NCI-H1092 (cell line): Measurements from ENCODE around the gene OBP2A.

Source experiments
- DNase-seq: peaks from one replicate; lab custom pipeline; 2025; lab: John Stamatoyannopoulos, UW

OBP2A gene

DNA sequence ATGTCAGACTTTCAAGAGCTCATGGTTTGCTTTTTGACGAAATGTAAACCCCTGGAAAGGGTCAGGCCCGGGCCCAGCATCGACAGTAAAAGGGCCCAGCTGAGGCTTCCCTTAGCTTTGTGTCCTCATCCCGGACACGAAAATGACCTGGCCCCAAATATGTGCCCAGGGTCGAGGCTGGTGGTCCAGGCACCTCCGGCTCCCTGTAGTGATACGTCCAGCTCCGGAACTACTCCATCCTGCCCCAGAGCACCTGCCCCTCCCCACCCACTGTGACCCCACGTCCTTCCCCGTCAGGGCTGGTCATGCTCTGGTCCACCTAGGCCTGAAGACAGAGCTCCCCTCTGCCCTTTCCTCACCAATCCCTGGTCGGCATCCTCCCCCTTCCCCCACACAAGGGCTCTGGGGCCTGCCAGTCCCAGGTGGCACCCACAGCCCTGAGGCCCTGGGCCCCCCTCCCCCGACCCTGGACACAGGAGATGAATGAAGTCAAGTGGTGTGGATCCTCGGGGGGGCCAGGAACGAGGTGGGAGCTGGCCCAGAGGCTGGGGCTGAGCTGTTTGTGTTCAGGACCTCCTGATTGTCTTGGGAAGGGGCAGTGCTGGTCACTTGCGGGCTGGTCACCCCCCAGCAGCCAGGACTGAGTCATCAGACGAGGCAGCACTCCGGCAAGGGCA lies 6.2 kb downstream of the OBP2A start:
- no peak for DNase-seq

DNA sequence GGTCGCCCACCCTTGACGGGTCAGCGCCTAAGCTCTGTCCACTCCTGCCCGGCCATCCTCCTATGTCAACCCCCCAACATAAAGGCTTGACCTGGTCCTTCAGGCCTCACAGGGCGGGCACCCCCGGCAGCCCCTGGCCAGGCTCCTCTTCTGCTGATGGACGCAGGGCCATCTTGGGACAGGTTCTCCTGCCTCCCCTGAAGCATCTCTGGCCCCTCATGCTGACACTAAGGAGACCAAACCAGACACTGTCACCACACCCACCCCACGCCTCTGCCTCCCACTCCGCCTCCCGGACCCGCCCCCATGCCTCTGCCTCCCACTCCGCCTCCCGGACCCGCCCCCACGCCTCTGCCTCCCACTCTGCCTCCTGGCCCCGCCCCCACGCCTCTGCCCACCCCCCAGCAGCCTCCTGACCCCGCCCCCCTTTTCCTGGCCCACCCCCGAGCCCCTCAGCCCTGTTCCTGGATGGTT lies 6.8 kb downstream of the OBP2A start:
- no peak for DNase-seq

DNA sequence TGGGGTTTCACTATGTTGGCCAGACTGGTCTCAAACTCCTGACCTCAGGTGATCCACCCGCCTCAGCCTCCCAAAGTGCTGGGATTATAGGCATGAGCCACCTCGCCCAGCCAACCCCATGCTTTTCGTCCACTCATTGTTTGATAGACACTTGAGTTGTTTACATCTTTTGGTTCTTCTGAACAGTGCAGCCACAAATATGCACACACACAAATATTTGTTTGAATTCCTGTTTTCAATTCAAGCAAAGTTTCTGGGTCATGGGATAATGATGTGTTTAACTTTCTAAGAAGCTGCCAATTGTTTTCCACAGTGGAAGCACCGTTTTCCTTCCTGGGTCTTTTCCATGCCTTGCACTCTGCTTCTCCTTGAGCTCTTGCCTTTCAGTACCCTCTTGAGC lies 8.8 kb downstream of the OBP2A start:
- no peak for DNase-seq

DNA sequence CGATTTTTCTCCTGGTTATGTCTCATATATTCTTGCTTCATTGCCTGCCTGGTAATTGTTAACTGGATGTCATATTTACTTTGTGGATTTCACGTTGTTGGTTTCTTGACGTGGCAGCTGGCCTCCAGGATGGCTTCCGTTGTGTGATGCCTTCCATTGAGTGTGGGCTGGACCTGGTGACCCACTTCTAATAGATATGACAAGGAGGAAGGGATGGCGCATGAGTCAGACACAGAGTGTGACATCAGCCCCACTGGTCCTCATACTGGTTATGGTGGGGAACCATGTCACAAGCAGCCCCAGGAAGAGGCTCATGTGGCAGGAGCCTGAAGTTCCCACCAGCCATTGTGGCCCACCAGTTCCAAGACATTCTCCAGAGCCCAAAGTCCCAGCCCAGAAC lies 9.3 kb downstream of the OBP2A start:
- DNase-seq = no peak

DNA sequence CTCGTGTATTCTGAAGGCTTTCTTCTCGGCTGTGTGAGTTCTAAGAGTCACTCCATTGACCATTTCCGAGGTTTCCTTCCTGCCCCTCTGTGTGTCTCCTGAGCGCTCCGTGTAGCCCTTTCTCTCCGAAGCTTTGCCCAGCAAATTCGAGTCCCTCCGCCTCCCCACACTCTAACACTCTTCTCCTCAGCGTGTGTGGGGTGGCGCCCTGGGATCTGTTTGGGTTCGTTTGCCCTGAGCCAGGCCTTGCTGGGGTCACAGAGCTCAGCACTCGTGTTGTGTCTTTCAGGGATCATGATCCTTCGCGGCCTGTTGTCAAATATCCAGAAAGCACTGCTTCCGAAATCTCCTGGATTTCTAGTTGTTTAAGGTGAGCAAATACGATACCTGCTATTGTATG lies 10.0 kb downstream of the OBP2A start:
- DNase-seq = no peak

DNA sequence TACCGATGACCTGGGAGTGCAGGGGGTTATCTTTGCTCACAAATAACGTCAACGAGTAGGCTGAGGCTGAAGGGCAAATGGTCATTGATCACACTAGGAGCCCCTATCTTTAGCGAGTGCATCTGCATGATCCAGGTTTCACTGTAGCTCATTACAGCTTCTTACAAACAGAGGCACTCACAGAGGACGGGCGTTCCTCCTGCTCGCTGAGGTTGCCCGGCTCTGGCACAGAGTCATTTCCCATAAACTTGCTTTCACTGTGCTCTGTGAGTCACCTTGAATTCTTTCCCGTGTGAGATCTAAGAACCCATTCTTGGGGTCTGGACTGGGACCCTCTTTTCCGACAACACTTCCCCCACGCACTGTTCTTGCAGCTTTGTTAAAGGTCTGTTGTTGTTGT lies 13.7 kb downstream of the OBP2A start:
- DNase-seq = no peak

DNA sequence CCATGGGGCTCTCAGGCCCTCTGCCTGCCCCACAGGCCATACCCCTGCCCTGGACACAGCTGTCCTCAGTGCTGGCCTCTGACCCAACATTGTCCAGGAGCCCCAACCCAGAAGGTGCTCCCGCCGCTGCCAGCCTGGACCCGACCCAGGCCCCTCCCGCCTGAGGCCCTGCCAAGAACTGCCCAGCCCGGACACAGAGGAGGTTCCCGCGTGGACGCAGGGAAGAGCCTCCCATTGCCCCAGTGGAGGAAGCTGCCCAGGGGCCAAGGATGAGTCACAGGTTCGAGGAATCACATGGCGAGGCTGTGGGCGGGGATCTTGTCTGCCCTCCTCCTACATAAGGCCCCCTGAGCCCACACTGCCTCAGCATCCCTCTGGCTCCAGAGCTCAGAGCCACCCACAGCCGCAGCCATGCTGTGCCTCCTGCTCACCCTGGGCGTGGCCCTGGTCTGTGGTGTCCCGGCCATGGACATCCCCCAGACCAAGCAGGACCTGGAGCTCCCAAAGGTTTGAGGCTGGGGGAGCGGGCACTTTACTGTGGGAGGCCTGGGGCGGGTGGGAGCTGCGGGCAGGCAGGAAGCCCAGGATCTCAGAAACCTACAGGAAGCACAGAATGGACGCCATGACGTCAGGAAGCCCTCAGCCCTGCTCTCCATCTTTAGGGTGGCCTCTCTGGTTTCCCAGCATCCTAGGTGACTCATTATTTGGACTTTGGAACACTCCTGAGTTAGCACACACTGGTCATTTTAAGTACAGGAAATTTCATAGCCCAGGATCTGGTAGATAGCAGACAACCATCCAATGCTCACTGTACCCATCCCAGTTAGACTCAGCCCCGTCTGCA lies 15.7 kb downstream of the OBP2A start, which contains the start of gene PAEP:
PAEP (plus strand) TSS at position 366 of the 844 bp plus-strand sequence.
- no peak for DNase-seq

DNA sequence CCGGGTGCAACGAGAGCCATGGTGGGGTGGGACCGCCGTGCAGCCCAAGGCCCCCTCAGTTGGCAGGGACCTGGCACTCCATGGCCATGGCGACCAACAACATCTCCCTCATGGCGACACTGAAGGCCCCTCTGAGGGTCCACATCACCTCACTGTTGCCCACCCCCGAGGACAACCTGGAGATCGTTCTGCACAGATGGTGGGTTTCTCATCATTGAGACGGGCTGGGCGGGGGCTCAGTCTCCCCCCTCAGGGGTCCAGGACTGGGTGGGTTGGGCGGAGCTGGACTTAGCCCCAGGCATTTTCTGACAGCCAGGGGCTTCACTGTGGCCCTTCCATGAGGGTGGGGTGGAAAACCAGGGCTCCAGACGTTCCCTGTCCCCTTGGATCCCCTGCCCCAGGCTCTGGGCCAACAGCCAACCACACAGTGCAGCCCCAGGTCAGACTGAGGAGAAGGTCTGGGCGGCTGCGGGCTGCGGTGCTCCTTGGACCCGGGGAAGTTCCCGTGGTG lies 16.4 kb downstream of the OBP2A start:
- DNase-seq = no peak

DNA sequence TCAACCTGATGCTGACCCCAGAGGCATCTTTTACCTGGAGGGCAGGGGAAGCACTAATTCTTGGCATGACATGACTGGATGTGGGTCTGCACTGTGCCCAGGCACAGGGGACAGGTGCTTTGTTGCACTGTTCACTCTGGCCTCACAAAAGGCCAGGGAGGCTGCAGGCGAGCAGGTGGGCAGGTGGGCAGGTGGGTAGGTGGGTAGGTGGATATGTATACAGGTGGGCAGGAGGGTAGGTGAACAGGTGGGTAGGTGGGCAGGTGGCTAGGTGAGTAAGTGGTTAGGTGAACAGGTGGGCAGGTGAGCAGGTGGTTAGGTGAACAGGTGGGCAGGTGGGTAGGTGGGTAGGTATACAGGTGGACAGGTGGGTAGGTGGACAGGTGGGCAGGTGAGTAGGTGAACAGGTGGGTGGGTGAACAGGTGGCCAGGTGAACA lies 17.1 kb downstream of the OBP2A start:
- no peak for DNase-seq

DNA sequence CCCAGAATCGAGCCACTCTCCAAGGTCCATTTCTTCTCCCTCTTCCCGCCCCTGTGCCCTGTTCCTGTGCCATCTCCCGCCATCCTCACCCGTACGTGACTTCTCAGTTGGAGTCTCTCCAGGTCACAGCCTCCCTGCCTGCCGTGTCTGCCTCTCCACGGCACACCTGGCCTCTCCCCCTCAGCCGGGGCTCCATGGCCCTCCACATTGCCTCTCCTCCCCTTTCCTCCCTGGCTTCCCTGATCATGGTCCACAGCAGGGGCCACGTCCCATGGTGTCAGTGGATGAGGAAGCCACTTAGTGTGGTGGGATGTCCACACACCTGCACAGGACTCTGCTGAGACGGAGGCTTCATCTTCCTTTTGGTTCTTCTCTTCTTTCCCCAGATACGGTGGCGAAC lies 17.9 kb downstream of the OBP2A start:
- no peak for DNase-seq

DNA sequence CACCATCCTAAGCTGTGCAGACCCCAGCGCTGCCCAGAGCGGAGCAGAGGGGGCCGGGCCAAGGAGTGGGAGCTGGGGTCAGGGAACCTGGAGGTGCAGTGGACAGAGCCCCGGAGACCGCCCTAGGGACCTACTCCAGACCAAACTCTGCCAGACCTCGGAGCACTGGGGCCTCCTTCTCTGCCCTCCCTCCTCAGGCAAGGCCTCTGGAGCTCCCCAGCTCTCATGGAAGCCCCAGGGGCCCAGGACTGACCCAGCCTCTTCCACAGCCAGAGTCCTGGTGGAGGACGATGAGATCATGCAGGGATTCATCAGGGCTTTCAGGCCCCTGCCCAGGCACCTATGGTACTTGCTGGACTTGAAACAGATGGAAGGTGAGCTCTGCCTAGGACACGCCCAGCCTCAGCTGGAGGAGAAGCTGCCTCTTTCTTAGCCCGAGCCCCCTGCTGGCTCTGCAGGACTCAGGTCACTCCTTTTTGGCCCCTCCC lies 19.3 kb downstream of the OBP2A start:
- DNase-seq = no peak

DNA sequence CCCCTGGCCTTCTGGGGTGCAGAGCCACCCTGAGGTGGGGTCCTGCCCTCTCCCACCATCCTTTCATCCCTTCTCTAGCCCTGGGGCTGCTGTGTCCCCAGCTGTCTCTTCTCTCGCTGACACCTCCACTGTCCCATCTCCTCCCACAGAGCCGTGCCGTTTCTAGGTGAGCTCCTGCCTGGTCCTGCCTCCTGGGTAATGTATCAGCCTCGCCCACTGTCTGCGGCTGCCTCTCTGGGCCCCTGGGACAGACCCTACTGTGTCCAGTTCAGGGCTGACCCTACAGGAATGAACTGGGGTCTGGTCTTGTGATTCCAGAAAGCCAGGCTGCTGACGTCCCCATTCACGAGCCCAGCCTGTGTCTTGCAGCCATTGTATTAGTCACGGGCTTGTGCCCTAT lies 19.7 kb downstream of the OBP2A start:
- DNase-seq = no peak

DNA sequence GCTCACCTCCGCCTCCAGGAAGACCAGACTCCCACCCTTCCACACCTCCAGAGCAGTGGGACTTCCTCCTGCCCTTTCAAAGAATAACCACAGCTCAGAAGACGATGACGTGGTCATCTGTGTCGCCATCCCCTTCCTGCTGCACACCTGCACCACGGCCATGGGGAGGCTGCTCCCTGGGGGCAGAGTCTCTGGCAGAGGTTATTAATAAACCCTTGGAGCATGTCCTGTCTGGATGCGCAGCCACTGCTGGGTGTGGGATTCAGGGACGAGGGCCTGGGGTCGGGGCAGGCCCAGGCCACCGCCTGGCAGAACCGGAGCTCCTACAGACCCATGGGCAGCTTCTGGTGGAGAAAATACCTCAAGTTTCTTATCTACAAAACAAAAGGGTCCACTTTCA lies 20.6 kb downstream of the OBP2A start:
- DNase-seq = no peak

DNA sequence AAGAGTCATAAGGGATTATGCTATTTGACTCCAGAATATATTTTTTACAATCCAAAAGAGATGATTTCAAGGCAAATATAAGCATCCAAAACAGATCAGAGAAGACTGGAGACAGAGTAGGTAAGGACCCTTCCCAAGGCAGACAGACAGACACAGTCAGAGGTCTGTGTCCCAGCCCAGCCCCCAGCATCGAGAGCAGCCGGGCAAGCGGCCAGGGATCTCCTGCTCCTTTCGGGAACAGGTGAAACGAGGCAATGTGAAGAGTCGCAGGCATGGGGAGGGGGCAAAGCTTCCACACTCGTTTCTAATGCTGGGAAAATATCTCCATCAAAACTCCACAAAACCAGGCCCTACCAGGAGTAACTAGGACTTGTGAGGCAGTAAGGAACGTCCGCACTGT lies 21.4 kb downstream of the OBP2A start:
- no peak for DNase-seq

DNA sequence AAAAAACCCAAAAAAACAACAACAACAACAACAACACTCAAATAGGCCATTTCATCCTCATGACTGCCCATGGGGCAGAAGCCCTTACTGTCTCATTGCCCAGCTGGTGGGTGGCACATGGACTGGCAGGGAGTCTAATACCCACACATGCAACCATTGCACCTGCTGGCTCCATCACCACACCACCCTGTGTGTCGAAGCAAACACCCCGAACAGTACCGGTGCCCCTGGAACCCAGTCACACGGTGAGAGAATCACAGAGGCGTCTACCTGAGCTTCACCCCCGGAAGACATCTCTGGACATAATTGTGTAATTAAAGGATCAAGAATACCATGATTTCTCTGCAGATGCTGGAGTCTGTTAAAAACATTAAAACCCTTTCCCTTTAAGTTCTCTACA lies 22.1 kb downstream of the OBP2A start:
- DNase-seq = no peak

DNA sequence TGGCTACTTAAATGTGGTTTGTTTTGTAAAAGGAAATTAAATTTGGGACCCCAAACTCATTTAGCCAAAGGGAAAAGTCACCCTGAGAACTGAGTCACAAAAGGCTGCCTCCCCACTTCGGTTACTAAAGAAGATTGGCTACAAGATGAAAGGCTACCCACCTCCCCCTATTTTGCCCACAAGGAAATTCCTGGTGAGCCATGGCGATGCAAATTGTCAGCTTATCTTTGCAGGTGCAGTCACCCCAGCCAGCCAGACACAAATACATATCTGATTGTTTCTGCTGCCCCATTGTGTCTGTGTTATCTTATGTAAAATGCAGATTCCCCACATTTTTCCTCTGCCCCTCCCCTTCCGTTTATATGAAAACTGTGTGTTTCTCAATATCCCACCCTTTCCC lies 24.5 kb downstream of the OBP2A start:
- no peak for DNase-seq

DNA sequence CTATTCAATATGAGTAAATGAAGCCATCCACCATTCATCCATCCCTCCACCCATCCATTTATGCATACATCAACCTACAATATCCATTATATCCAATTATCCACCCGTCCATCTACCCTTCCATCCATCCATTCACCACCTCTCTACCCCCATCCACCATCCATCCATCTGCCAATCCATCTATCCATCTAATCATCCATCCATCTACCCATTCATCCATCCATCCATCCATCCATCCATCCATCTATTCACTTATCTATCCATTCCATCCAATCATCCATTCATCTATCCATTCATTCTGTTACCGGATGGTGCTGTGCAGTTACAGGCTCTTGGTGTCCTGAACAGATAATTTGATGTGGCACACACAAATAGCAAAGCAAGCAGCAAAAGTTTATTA lies 26.3 kb downstream of the OBP2A start:
- no peak for DNase-seq

DNA sequence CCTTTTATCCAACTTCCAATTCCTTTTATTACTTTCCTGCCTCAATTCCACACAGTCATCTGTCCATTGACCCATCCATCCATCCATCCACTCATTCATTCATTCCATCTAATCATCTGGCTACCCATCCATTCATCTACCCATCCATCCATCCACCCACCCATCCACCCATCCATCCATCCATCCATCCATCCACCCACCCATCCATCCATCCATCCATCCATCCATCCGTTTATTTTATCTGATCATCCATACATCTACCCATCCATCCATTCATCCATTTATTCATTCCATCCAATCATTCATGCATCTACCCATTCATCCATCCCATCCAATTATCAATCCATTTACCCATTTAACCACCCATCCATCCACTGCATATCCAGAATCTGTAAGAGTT lies 27.2 kb downstream of the OBP2A start:
- no peak for DNase-seq

DNA sequence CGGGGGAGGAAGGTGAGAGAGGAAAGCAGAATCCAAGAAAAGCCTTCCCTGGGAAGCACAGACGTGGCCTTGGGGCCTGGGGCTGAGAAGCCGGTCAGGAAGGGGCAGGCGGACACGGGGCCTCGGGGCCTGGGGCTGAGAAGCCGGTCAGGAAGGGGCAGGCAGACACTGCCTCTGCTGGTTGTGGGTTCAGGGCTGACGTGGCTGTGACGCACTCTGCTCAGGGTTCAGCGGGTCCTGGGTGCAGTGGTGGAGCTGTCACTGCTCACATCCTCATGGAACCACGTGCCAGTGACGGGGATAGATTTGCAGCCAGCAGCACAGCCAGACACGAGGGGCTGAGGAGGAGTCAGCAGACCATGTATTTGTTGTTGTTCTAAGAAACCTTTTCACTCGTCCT lies 28.4 kb downstream of the OBP2A start:
- DNase-seq = no peak

DNA sequence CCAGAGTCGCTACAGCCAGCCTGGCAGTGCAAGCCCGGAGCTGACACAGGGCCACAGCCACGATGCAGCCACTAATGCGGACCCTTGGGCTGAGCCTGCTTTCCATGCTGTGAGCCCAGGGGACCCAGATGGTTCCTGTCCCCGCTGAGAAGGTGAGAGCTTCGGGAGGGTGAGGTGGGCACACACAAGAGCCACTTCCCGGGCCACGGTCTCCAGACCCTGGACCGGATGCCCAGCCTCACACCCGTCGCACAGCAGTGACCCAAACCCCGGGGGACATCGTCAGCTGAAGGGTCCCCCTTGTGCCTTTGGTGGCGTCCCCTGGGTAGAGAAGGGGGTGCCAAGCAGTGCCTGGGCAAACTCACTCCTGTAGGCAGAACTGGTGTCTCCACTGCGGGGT lies 29.0 kb downstream of the OBP2A start:
- DNase-seq = no peak

DNA sequence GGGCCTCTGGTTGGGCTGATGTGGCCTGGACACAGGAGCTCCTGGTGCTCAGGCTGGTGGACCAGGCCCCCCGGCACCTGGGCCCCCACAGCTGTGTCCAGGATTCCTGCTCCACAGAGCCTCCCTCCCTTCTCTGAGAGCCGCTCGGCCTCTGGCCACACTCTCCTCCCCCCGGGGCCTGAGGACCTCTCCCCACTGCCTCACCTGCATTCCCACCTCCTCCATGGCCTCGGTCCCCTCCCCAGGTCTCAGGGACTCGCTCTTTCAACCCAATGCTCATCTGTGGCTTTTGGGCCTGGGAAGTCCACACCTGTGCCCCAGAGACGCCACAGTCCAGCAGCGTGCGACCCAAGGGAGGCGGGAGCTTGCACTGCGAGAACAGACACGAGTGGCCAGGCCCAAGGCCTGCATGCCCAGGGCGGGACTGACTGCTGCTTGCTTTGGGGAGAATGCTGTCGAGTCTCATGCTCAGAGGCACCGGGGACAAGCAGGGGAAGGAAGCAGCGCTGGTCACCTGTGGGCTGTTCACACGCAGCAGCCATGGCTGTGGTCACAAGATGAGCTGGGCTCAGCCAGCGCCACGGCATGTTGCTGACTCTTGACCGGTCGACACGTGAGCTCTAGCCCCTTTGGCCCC lies 30.2 kb downstream of the OBP2A start:
- no peak for DNase-seq

DNA sequence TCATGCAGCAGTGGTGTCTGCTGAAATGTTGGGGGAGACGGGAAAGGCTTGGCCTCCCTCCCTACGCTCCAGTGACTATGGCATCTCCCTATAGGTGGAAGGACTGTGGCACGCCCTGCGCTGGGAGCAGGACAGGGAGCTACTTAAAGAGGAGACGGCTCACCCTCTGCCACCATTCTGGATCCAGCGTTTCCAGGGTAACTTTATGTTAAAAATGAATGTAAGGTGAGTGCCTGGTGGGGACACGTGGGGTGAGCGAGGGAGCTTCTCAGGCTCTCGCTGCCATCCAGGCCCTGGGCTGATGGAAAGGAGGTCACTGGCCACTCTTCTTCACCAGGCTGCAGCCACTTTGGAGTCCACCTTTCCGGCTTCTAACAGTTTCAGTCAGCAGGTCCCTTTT lies 31.3 kb downstream of the OBP2A start:
- DNase-seq = no peak

DNA sequence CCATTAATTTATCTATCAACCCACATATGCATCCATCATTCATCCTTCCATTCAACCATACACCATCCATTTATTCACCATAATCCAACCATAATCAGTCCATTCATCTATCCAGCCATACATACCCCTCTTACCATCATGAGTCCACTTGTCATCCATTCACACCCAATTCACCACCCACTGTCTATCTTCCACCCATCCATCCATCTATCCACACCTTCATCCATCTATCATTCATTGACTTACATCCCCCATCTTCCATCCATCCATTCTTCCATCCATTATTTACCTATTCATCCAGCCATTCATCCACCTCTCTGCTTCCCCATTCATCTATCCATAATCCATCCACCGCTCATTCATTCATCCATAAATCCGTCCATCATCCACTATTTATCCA lies 33.4 kb downstream of the OBP2A start:
- DNase-seq = no peak
